Smooth muscle cell (in vitro differentiated cells): ENCODE measurements around the gene LRRC3C. TPM values are rescaled to one million over a fixed set of nuclear protein-coding genes. Genes with fewer than 3 reads are reported as not detected.

Source experiments
- DNase-seq: peaks from one replicate; lab custom pipeline; 2025; ENCODE audit not compliant: unreplicated experiment; lab: John Stamatoyannopoulos, UW
- H2AFZ ChIP-seq: fragments of 200-600 bp; sonication (generic); 2 replicates; pipeline ENCODE4 v1.6.0; 2016; ENCODE audit warnings: antibody characterized with exemption, low read depth, mild to moderate bottlenecking
- H3F3A ChIP-seq: fragments of 200-600 bp; sonication (generic); 2 replicates; pipeline ENCODE4 v1.6.0; 2017; ENCODE audit warnings: antibody characterized with exemption, low read depth
- H3K27ac ChIP-seq: fragments of 200-600 bp; sonication (generic); 2 replicates; pipeline ENCODE4 v1.5.1; 2016; ENCODE audit warnings: low read depth, mild to moderate bottlenecking
- H3K27me3 ChIP-seq: fragments of 200-600 bp; sonication (generic); 2 replicates; pipeline ENCODE4 v1.6.1; 2016; ENCODE audit warnings: low read depth, mild to moderate bottlenecking
- H3K36me3 ChIP-seq: fragments of 200-600 bp; sonication (generic); 2 replicates; pipeline ENCODE4 v1.5.1; 2016; ENCODE audit warnings: low read depth
- H3K4me1 ChIP-seq: fragments of 200-600 bp; sonication (generic); 2 replicates; pipeline ENCODE4 v1.5.1; 2016; ENCODE audit warnings: low read depth
- H3K4me2 ChIP-seq: fragments of 200-600 bp; sonication (generic); 2 replicates; pipeline ENCODE4 v1.6.0; 2016; ENCODE audit warnings: mild to moderate bottlenecking
- H3K4me3 ChIP-seq: fragments of 200-600 bp; sonication (generic); 2 replicates; pipeline ENCODE4 v1.5.1; 2016; ENCODE audit warnings: mild to moderate bottlenecking
- H3K79me2 ChIP-seq: fragments of 200-600 bp; sonication (generic); 2 replicates; pipeline ENCODE4 v1.6.0; 2016; ENCODE audit warnings: low read depth, mild to moderate bottlenecking
- H3K9ac ChIP-seq: fragments of 200-600 bp; sonication (generic); 2 replicates; pipeline ENCODE4 v1.6.0; 2016; ENCODE audit warnings: low read depth
- H3K9me3 ChIP-seq: fragments of 200-600 bp; sonication (generic); replicated peaks from 2 replicates; pipeline ENCODE4 v1.5.1; 2016; ENCODE audit warnings: low read depth
- H4K20me1 ChIP-seq: fragments of 200-600 bp; sonication (generic); 2 replicates; pipeline ENCODE4 v1.6.0; 2016; ENCODE audit warnings: low read depth
- CTCF ChIP-seq: fragments of 200-600 bp; sonication (generic); IDR thresholded peaks from 2 replicates; pipeline ENCODE4 v1.5.1; 2017; ENCODE audit warnings: borderline replicate concordance, mild to moderate bottlenecking, antibody characterized with exemption; ENCODE audit not compliant: insufficient read depth, poor library complexity, severe bottlenecking
- WGBS: methylation state at CpG from one replicate; pipeline ENCODE4 v1.1.7; 2016; ENCODE audit warnings: low lambda C conversion rate; 5-methylcytosine and 5-hydroxymethylcytosine counted together
- polyA plus RNA-seq: library from polyadenylated mRNA; unstranded; fragments of >200 nt; fragmentation: Nextera tagmentation; extraction: Ambion mirVana; gene quantifications from 2 replicates; pipeline ENCODE4 v1.2.1, GENCODE V29; 2016
- total RNA-seq: library from RNA; depleted of rRNA; stranded (reverse); fragments of >200 nt; gene quantifications from 2 replicates; pipeline ENCODE4 v1.2.3, GENCODE V29; 2014

LRRC3C gene
- total and polyA plus RNA-seq, 2 experiments from 2014 or later: not detected

- no peak for DNase-seq
- Histone ChIP-seq H3K9me3 (no peaks in the 10 kb centered on the region), H3K4me2 (peak overlapping the region; percentile 98), H4K20me1 (peaks cover 31% of the 10 kb centered on the region), H3K79me2 (peaks cover 30% of the 10 kb centered on the region), H3F3A (peaks cover 7% of the 10 kb centered on the region), H3K27ac (peak overlapping the region; percentile 98), H2AFZ (no peak overlapping the region), H3K4me3 (no peak overlapping the region), H3K36me3 (no peaks in the 10 kb centered on the region), H3K4me1 (peaks cover 25% of the 10 kb centered on the region), H3K9ac (peak overlapping the region; percentile 93), H3K27me3 (no peaks in the 10 kb centered on the region)
- WGBS: 34% methylated on average over 8 of the region's 8 CpGs
- TF ChIP-seq CTCF: no peak
Measured at GRCh38 chr17:39928858-39929645, 1.5 kb downstream of the LRRC3C start.

- H2AFZ ChIP-seq: no peak overlapping the region
- WGBS: 83% methylated on average over 5 of the region's 5 CpGs
- no peak for TF ChIP-seq CTCF
- H4K20me1 ChIP-seq: peaks cover 23% of the 10 kb centered on the region
- no peaks in the 10 kb centered on the region for H3K36me3 ChIP-seq
- no peaks in the 10 kb centered on the region for H3K9me3 ChIP-seq
- peaks cover 25% of the 10 kb centered on the region for H3K79me2 ChIP-seq
- H3K9ac ChIP-seq: peak overlapping the region; percentile 72
- peaks cover 25% of the 10 kb centered on the region for H3K4me1 ChIP-seq
- H3F3A ChIP-seq: peaks cover 7% of the 10 kb centered on the region
- H3K4me2 ChIP-seq: peak overlapping the region; percentile 63
- H3K27me3 ChIP-seq: no peaks in the 10 kb centered on the region
- no peak overlapping the region for H3K4me3 ChIP-seq
- peak overlapping the region; percentile 98 for H3K27ac ChIP-seq
- DNase-seq: no peak
Measured at GRCh38 chr17:39929646-39930407, 2.3 kb downstream of the LRRC3C start.

GRCh38 chr17:39933912-39934311 is 6.4 kb downstream of the LRRC3C start:
- no peak overlapping the region for H3K4me3 ChIP-seq
- no peak for TF ChIP-seq CTCF
- DNase-seq: no peak
- no peaks in the 10 kb centered on the region for H3K79me2 ChIP-seq
- H3K27ac ChIP-seq: no peak overlapping the region
- no peak overlapping the region for H3K9ac ChIP-seq
- no peak overlapping the region for H3K4me2 ChIP-seq
- H3K4me1 ChIP-seq: no peaks in the 10 kb centered on the region
- 92% methylated on average over 5 of the region's 5 CpGs for WGBS
- no peak overlapping the region for H2AFZ ChIP-seq
- peaks cover 3% of the 10 kb centered on the region for H4K20me1 ChIP-seq
- no peaks in the 10 kb centered on the region for H3K36me3 ChIP-seq
- H3K9me3 ChIP-seq: no peaks in the 10 kb centered on the region
- H3F3A ChIP-seq: peaks cover under 1% of the 10 kb centered on the region
- H3K27me3 ChIP-seq: no peaks in the 10 kb centered on the region
